Activated naive CD4-positive, alpha-beta T cell treated with anti-CD3 and anti-CD28 coated beads, Interleukin-2, amount 50 U/mL, for 72 hours (primary cell): ENCODE measurements around the gene KRT79. TPM values are rescaled to one million over a fixed set of nuclear protein-coding genes. Genes with fewer than 3 reads are reported as not detected.
A peak's percentile ranks its signal among the peaks of the same experiment; 100 is the strongest.
"Not testable (repeated sequence)": the region's sequence is repeated elsewhere in the genome, so short reads cannot be mapped to it uniquely, and the experiment has no call there.

ENCODE experiments used
- ATAC-seq, 2 donors: fragments of 150-1000 bp; cut with Tn5 transposase; 2 replicates each; pipeline ENCODE4 v1.10.0; 2021; ENCODE audit warnings: mild to moderate bottlenecking in 2 of 2, moderate library complexity in 2 of 2
- DNase-seq, 2 donors: peaks; one replicate each; pipeline ENCODE4 v3.0.0; 2021 to 2022; ENCODE audit warnings: low spot score in 2 of 2
- H3K27ac Mint-ChIP-seq, 2 donors: one replicate each; pipeline ENCODE4 v1.8.0; 2022; ENCODE audit warnings: mild to moderate bottlenecking in 2 of 2, mixed read lengths in 2 of 2
- H3K36me3 Mint-ChIP-seq, 2 donors: one replicate each; pipeline ENCODE4 v1.8.0; 2022; ENCODE audit warnings: mixed read lengths in 2 of 2
- H3K9me3 Mint-ChIP-seq, 2 donors: one replicate each; pipeline ENCODE4 v1.8.0; 2022; ENCODE audit warnings: mixed read lengths in 2 of 2
- total RNA-seq, 2 donors: library from RNA; stranded (reverse); gene quantifications; one replicate each; pipeline ENCODE4 v1.2.3, GENCODE V29; 2022

KRT79 gene
- total RNA-seq, 2 donors from 2014 or later, result 0.12 to 0.25 TPM

DNA sequence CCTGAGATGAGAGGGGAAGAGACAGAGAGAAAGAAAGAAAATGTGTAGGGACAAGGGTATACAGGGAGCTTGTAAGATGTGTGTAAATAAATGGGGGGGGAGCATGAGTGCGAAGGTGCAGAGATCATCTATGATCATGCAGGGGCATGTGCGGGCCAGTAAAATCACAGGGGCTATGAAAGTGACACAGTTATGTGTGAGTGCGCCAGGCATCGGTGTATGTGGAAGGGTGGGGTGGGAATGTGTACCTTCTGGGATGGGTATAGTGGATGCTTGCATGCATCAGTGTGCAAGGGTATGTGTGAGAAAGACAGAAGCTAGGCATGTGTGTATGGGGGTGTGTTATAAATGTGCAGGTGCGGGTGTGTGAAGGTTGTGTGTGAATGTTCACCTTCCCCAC lies 33.0 kb upstream of the KRT79 start:
- DNase-seq, result no peak
- Mint-ChIP-seq H3K9me3 (no peaks in the 10 kb centered on the region), H3K36me3 (no peaks in the 10 kb centered on the region), H3K27ac (peak overlapping the region; percentile 61 to 71)
- ATAC-seq, result no peak

DNA sequence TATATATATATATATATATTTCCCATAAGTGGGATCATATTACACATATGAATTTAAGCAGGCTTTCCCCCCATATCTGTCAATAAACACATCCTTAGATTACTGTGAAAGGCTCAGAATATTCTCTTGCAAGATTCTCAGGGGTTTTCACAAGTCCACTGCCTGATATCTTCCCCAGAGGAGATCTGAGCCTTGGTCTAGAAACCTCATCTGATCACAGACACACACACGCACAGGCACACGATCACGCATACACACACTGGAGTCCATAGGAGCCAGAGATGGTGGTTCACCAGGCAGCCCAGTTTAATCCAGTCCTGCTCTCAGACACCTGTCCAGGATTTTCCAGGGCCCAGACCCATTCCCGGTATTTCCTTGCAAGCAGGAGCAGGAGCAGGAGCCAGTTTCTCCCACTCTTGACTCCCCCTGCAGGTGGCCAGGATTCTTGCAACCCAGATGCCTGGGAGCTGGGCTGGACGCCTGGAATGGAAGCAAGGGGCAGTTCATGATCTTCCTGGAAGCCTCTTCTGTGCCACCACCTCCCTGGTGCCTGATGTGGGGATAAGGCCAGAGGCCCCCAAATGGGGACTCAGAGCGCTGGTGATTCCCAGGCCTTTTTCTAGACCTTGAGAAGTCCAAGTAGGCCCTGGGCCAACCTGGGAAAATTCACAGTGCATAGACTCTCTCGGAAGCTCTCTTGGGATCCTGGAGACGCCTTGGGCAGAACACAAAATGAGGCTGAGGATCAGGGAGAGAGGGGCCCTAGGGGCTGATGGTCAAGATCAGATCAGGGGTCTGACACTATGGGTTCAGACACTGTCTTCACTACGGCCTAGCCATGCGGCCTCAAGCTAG lies 31.2 kb upstream of the KRT79 start:
- H3K27ac Mint-ChIP-seq, result no peak overlapping the region
- ATAC-seq (no peak), DNase-seq (peak in 1 of 2 donors; percentile 33)

DNA sequence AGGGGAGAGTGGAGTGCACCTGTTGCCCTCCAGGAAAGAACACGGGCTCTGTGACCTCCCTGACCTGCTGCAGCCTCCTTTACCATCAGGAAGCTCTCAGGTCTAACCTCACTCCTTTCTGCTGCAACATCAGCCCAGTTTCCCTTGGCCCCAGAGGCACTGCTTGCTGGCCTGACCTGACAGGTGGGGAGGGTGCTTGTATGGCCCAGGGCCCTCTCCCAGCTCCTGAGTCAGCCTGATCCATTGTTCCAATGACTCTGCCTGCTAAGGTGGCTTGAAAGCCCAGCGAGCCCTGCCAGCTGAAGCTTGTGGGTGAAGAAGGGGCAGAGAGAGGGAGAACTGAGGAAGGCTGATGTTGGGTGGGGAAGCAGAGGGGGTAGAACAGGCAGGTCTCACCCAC lies 27.9 kb upstream of the KRT79 start:
- peak overlapping the region in 1 of 2 donors; percentile 85 for H3K27ac Mint-ChIP-seq
- ATAC-seq, result no peak
- DNase-seq, result no peak
- H3K36me3 Mint-ChIP-seq, result no peaks in the 10 kb centered on the region
- no peaks in the 10 kb centered on the region for H3K9me3 Mint-ChIP-seq

More for the DNA sequence above, 31.2 kb upstream of the KRT79 start:
- Mint-ChIP-seq H3K36me3 (no peaks in the 10 kb centered on the region), H3K9me3 (no peaks in the 10 kb centered on the region)

DNA sequence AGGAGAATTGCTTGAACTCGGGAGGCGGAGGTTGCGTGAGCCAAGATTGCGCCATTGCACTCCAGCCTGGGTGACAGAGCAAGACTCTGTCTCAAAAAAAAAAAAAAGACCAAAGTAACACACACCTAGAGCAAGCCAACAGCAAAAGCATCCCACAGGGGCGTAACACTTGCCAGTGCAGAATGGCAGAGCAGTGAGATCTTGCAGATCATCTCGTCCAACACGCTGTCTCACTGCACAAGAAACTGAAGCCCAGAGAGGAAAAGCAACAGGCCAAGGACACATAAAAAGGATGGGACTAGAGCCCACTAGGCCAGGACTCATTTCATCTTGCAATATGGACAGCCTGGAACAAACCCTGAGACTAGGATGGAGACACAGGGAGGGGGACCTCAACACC lies 27.4 kb upstream of the KRT79 start:
- no peaks in the 10 kb centered on the region for H3K36me3 Mint-ChIP-seq

DNA sequence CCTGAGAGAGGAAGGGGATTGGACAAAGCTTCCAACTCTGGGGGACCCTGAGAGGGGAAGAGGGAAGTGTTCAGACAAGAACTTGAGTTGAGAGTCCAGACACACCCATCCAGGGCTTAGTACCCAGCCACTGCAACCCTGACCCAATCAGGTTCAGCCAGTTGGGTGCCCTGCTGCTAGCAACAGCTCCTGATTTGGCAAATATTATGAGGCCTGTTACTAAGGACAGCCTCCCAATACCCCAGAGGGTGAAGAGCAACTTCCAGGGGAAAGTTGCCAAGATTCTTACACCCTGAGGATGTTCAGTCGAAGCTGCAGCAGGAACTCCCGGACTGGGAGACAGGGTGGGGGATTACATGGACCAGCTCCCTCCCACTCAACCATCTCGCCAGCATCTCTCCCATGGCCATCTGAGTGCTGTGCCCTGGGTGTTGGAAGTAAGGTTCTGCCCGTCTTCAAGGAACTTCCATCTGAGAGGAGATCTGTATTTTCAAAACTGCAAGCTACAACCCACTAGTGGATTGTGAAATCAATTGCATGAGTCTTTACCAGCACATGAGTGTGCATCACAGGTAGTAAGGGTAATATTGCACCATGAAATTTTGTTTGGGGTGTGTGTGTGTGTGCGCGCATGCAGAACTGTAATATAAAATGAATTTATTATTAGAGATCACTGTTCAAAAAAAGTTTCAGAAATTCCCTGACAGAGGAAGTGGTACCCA lies 26.2 kb upstream of the KRT79 start:
- no peaks in the 10 kb centered on the region for H3K9me3 Mint-ChIP-seq
- no peaks in the 10 kb centered on the region for H3K36me3 Mint-ChIP-seq
- no peak overlapping the region for H3K27ac Mint-ChIP-seq
- ATAC-seq (no peak), DNase-seq (no peak)

More for the DNA sequence above, 27.4 kb upstream of the KRT79 start:
- H3K27ac Mint-ChIP-seq, result no peak overlapping the region
- no peaks in the 10 kb centered on the region for H3K9me3 Mint-ChIP-seq
- ATAC-seq (no peak), DNase-seq (no peak)

DNA sequence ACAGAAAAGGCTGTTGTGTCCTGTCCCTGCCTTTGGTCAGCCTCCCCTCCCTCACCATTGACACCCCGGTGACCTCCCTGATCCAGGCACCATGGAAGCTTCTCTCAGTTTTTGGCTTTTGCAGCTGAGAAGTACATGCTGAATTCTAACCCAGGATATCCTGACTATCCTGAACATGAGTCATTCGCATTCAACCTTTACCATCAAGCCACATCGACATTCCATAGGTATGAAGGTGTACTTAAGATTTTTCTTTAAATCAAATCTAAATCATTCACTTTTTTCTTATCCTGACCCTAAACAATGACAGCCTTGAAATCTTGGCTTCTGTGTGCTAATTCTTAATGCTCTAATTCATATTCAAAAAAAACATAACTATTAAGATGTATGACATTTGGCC lies 23.4 kb upstream of the KRT79 start:
- DNase-seq (no peak), ATAC-seq (no peak)
- Mint-ChIP-seq H3K27ac (no peak overlapping the region), H3K36me3 (no peaks in the 10 kb centered on the region), H3K9me3 (no peaks in the 10 kb centered on the region)

DNA sequence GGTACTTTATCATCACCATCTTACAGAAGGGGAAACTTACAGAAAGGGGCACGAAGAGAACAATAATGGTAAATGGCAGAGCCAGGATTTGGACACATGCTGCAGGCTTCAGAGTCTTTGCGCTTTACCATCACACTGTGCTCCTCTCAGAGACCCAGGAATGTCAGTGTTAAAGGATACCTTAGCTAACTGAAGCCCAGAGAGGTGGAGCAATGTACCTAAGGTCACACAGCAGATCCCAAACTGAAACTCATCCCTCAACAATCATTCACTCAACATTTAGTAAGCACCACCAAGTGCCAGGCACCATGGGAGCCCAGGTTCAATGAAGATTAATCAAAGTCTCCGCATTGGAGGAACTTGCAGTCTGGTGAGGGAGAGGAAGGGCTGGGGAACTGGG lies 22.7 kb upstream of the KRT79 start:
- DNase-seq (no peak), ATAC-seq (no peak)
- no peak overlapping the region for H3K27ac Mint-ChIP-seq
- H3K9me3 Mint-ChIP-seq, result no peaks in the 10 kb centered on the region
- H3K36me3 Mint-ChIP-seq, result no peaks in the 10 kb centered on the region

DNA sequence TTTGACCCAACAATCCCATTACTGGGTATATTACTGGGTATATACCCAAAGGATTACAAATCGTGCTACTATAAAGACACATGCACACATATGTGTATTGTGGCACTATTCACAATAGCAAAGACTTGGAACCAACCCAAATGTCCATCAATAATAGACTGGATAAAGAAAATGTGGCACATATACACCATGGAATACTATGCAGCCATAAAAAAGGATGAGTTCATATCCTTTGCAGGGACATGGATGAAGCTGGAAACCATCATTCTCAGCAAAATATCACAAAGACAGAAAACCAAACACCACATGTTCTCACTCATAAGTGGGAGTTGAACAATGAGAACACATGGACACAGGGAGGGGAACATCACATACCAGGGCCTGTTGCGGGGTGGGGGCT lies 22.0 kb upstream of the KRT79 start:
- not testable (repeated sequence) for H3K27ac Mint-ChIP-seq, DNase-seq, H3K9me3 Mint-ChIP-seq, H3K36me3 Mint-ChIP-seq, ATAC-seq

DNA sequence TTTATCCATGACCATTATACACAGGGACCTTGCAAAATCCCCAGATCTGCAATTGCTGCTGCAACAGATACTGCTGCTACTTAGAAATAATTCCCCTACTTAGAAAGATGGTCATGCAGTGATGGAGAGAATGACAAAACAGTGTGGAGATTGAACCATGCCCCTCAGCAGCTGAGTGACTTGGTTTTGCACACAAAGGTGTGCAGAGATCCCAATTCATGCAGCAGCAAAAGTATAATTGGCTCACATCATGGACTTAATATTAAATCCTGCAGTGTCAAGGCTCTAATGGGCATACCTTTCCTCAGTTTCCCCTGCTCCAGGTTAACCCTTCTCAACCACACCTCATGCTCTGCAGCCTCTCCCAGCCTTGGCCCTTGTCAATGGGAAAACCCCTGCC lies 17.7 kb upstream of the KRT79 start:
- DNase-seq, result no peak
- Mint-ChIP-seq H3K27ac (peak overlapping the region in 1 of 2 donors; percentile 56), H3K36me3 (no peaks in the 10 kb centered on the region), H3K9me3 (no peaks in the 10 kb centered on the region)
- ATAC-seq, result no peak

DNA sequence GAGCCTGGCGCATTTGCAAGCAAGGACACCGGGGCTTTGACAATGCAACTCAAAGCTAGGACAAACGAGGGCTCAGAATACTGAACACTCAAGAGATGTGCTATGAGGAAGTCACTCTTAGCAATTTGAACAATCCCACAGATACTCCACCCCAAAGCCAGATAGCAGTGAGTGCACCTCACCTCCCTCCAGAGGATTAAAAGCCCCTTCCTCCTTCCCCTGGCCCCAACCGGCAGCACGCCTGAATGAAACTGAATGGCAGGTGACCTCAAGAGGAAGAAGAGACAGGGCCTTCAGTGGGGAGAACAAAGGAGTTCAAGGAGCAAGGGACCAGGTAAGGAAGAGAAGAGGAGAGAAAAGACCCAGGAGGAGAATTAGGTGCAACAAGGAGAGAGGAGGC lies 16.6 kb upstream of the KRT79 start:
- Mint-ChIP-seq H3K36me3 (no peaks in the 10 kb centered on the region), H3K9me3 (no peaks in the 10 kb centered on the region), H3K27ac (no peak overlapping the region)
- DNase-seq, result no peak
- no peak for ATAC-seq

DNA sequence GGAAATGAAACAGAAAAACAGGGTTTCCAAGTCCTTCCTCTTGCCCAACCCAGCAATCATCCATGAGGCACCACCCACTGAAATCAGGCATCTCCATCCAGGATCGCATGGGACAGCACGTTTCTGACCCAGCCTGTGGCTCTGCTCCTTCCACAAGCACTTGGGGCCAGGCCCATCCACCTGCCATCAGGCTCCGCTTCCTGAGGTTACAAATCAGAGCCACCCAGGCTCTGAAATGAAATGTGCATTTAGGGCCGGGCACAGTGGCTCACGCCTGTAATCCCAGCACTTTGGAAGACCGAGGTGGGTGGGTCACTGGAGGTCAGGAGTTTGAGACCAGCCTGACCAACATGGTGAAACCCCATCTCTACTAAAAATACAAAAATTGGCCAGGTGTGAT lies 15.4 kb upstream of the KRT79 start:
- Mint-ChIP-seq H3K36me3 (no peaks in the 10 kb centered on the region), H3K9me3 (no peaks in the 10 kb centered on the region), H3K27ac (no peak overlapping the region)

DNA sequence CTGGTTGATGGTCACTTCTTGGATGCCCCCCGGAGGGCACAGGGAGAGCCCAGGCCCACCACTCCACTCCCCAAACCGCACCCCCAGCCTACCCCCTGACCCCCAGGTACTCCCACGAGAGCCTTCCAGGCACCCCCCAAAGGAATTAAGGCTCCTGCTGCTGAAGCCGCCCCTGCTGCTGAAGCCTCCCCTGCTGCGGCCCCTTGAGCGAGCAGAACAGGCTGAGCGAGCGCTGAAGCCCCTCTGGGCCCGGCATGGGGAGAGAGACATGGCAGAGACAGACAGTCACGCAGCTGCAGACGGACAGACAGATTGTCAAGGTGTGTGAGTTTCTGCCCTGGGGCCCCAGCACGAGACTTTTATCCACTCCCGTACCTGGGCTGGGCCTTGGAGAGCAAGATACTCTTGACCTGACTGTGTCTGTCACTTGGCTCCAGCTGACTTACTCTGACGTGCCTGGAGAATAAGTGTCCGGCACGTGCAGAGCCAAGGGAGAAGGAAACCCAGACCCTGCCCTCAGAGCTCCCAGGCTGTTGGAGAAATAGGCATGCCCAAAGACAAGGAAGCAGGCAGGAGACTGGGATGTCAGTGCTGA lies 14.6 kb upstream of the KRT79 start, which contains the start of gene KRT78:
Gene KRT78, minus strand, starts transcription at position 334 of the 595 bp plus-strand sequence. Its CDS starts 64 bp downstream, at position 270.
- H3K27ac Mint-ChIP-seq, result no peak within 1 kb of the TSS
- H3K9me3 Mint-ChIP-seq, result no peaks in the 10 kb centered on the region
- DNase-seq (no peak), ATAC-seq (no peak)
- H3K36me3 Mint-ChIP-seq, result no peaks in the 10 kb centered on the region

More for the DNA sequence above, 15.4 kb upstream of the KRT79 start:
- DNase-seq (no peak), ATAC-seq (no peak)

DNA sequence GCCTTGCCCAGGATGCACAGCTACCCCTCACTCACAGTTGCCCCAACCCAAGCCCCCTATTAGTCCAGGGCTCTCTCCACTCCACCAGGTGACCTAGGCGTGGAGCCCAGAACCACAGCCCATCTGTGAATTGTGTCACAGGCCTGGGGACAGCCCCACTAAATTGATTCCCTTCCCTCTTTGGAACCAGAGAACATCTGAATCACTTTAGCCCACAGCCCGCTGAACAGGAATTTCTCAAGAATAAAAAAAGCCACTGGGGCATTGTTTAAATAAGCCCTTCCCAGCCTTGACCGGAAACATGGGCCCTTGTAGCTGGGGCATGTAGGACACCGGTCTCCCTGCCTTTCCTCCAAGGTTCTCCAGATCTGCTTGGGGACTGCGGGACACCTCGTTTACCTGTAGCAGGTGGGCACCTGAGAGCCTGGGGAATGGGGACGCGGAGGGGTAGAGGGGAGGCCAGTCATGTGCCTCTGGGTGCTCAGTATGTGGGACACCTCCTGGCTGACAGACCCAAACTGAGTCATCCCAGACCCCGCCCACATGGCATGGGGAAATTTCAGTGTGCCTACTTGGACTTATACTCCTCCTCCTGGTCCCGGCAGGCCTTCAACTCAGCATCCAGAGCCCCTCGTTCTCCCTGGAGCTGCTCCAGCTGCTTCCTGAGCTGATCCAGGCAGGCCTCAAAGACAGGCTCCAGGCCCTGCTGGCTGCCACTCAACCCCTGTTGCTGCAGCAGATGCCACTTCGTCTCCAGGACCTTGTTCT lies 13.4 kb upstream of the KRT79 start:
- ATAC-seq (peak in 1 of 2 donors; percentile 74), DNase-seq (no peak)
- H3K36me3 Mint-ChIP-seq, result no peaks in the 10 kb centered on the region
- no peaks in the 10 kb centered on the region for H3K9me3 Mint-ChIP-seq
- H3K27ac Mint-ChIP-seq, result peak overlapping the region in 1 of 2 donors; percentile 68

DNA sequence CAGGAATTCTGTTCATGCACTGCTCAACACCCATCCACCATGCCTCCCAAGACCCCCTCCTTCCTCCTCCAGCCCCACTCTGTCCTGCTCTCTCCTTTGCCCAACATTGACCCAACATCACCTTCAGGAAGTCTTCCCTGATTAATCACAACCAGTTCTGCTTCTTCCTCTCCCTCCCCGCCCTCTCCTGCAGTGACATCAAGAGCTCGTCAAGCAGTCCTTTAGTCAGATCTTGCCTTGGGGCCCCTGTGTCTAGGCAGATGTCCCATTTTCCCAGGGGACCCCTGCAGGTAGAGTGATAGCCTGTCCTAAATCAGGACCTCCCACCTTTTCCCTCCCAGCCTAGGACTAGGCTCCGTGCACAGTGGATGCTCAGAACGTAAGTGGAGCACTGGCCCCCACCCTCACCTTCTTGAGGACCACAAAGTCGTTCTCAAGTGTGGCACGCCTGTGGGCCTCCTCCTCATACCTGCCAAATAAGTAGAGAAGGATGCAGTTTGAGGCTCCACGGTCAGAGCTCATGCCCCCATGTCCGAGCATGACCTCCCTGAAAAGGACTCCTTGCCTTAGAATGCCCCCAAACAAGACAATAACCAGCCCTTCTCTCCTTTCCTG lies 12.4 kb upstream of the KRT79 start:
- peak overlapping the region in 1 of 2 donors; percentile 68 for H3K27ac Mint-ChIP-seq
- H3K9me3 Mint-ChIP-seq, result no peaks in the 10 kb centered on the region
- ATAC-seq (no peak), DNase-seq (no peak)
- no peaks in the 10 kb centered on the region for H3K36me3 Mint-ChIP-seq

DNA sequence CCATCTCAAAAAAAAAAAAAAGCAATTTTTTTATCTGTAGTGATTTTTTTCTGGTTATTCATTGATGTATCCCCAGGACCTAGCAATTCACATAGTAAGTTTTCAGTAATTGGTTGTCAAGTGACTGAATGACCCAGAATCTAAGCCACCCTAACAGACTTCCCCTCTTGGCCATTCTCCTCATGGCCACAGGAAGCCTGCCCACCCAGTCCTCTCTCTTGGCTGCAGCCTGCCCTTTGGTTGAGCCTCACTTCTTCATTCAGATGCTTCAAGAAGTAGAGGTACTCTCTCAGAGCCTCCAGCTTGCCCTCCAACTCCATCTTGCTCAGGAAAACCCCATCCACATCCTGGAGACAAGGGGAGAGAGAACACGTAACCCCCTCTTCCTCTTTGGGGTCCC lies 11.8 kb upstream of the KRT79 start:
- Mint-ChIP-seq H3K9me3 (no peaks in the 10 kb centered on the region), H3K27ac (no peak overlapping the region), H3K36me3 (no peaks in the 10 kb centered on the region)
- DNase-seq (no peak), ATAC-seq (no peak)

DNA sequence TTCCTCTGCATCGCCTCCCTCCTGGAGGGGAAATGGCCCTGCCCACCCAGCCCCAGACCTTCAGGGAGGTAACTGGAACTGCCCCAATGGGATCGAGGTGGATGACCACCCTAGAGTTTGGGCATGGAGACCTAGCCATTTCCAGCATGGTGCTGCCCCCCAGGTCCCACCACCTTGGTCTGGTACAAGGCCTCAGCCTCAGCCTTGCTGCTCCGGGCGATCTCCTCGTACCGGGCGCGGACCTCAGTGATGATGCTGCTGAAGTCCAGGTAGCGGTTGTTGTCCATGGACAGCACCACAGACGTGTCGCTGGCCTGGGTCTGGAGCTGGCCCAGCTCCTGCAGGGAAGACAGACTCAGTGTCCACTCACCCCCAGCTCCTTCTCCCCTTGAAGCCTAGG lies 10.3 kb upstream of the KRT79 start:
- DNase-seq (no peak), ATAC-seq (no peak)
- Mint-ChIP-seq H3K9me3 (no peaks in the 10 kb centered on the region), H3K36me3 (no peaks in the 10 kb centered on the region), H3K27ac (no peak overlapping the region)
